ENCODE measurements around the gene USP9Y.

DNA sequence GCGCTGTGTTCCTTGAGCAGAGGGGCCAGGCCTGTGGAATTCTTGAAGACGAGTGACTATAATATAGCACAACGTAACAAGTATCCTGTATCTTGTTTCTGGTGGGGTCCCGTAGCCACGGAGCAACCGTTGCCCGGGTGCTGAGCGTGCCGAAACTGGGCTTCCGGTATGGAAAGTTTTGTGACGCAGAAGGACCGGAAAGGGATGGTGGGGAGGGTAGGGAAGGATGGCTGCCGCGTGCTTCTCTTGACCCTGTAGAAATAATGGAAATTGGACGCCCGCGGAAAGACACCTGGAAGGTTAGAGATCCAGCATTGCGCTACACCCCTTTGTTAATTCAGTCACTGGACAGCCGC is 204.5 kb downstream of the USP9Y start:
- TF ChIP-seq, protein P1, sequence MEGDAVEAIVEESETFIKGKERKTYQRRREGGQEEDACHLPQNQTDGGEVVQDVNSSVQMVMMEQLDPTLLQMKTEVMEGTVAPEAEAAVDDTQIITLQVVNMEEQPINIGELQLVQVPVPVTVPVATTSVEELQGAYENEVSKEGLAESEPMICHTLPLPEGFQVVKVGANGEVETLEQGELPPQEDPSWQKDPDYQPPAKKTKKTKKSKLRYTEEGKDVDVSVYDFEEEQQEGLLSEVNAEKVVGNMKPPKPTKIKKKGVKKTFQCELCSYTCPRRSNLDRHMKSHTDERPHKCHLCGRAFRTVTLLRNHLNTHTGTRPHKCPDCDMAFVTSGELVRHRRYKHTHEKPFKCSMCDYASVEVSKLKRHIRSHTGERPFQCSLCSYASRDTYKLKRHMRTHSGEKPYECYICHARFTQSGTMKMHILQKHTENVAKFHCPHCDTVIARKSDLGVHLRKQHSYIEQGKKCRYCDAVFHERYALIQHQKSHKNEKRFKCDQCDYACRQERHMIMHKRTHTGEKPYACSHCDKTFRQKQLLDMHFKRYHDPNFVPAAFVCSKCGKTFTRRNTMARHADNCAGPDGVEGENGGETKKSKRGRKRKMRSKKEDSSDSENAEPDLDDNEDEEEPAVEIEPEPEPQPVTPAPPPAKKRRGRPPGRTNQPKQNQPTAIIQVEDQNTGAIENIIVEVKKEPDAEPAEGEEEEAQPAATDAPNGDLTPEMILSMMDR (IDR thresholded peaks at IDR 0.05 in 8 of 11, conservative IDR thresholded peaks at IDR 0.05 in 3 of 11): no peak
- TF ChIP-seq POLR2AphosphoS5 (IDR thresholded peaks at IDR 0.05) (no peak), POLR2A (IDR thresholded peaks at IDR 0.05) (no peak)

All from spleen (tissue), 7 donors.